GM19025 (cell line): ENCODE data around the gene LTBR.

Source experiments
- ATAC-seq: cut with Tn5 transposase; IDR thresholded peaks from one replicate; pipeline ENCODE4 v1.9.1; 2021; ENCODE audit warnings: mild to moderate bottlenecking, low read depth, moderate library complexity; ENCODE audit not compliant: unreplicated experiment

LTBR gene

GRCh38 chr12:6380141-6381121 is 3.5 kb upstream of the LTBR start:
- ATAC-seq, result no peak

GRCh38 chr12:6382371-6382770 is 1.6 kb upstream of the LTBR start:
- ATAC-seq, result no peak

GRCh38 chr12:6382982-6383381 is 980 bp upstream of the LTBR start:
- no peak for ATAC-seq

- no peak for ATAC-seq
These were observed 806 bp downstream of the LTBR start for GRCh38 chr12:6384499-6385436.

- ATAC-seq, result no peak
These were observed 2.1 kb downstream of the LTBR start for GRCh38 chr12:6386038-6386437.

- no peak for ATAC-seq
These were observed 2.5 kb downstream of the LTBR start for GRCh38 chr12:6386491-6386890.

GRCh38 chr12:6387541-6387940 is 3.6 kb downstream of the LTBR start:
- no peak for ATAC-seq

- no peak for ATAC-seq
These were observed 6.3 kb downstream of the LTBR start for GRCh38 chr12:6390084-6390799.

GRCh38 chr12:6391013-6391412 is 7.1 kb downstream of the LTBR start:
- ATAC-seq, result no peak

GRCh38 chr12:6392504-6392903 is 8.5 kb downstream of the LTBR start:
- ATAC-seq, result no peak

- ATAC-seq, result no peak
These were observed 9.1 kb downstream of the LTBR start for GRCh38 chr12:6393109-6393508.

- no peak for ATAC-seq
These were observed 10.4 kb downstream of the LTBR start for GRCh38 chr12:6394398-6394797.

- ATAC-seq, result no peak
These were observed 12.1 kb downstream of the LTBR start for GRCh38 chr12:6396031-6396430.

GRCh38 chr12:6399884-6400644 is 16.1 kb downstream of the LTBR start:
- no peak for ATAC-seq

- no peak for ATAC-seq
These were observed 20.4 kb downstream of the LTBR start for GRCh38 chr12:6404390-6404789.

GRCh38 chr12:6405963-6406362 is 22.0 kb downstream of the LTBR start:
- ATAC-seq, result no peak

- ATAC-seq, result no peak
These were observed 23.4 kb downstream of the LTBR start for GRCh38 chr12:6407236-6407954.

- no peak for ATAC-seq
These were observed 32.6 kb downstream of the LTBR start for GRCh38 chr12:6416596-6416995.

GRCh38 chr12:6418796-6419195 is 34.8 kb downstream of the LTBR start:
- ATAC-seq, result no peak
